Activated naive CD8-positive, alpha-beta T cell treated with anti-CD3 and anti-CD28 coated beads, Interleukin-2, amount 10 ng/mL, durations not matched to agents 7 days and 5 days (primary cell): ENCODE results near the gene HDAC4. TPM values are rescaled to one million over a fixed set of nuclear protein-coding genes. Genes with fewer than 3 reads are reported as not detected.
A peak's percentile ranks its signal among the peaks of the same experiment; 100 is the strongest.

Experiments
- ATAC-seq: fragments of 150-1000 bp; cut with Tn5 transposase; one replicate; pipeline ENCODE4 v1.10.0; 2021; ENCODE audit warnings: low read depth, moderate library complexity
- POLR2A ChIA-PET: fragments of 350-600 bp; sonication (Branson Sonifier 250); formaldehyde crosslinking; loops from one replicate; lab custom pipeline; 2021; ENCODE audit warnings: antibody characterized with exemption; lab: Charles Lee
- DNase-seq: peaks from one replicate; pipeline ENCODE4 v3.0.0; 2021
- H3K27ac Mint-ChIP-seq: one replicate; pipeline ENCODE4 v1.8.0; 2022; ENCODE audit warnings: mild to moderate bottlenecking, mixed read lengths
- H3K27me3 Mint-ChIP-seq: one replicate; pipeline ENCODE4 v1.8.0; 2022; ENCODE audit warnings: mild to moderate bottlenecking, moderate library complexity, mixed read lengths
- H3K36me3 Mint-ChIP-seq: one replicate; pipeline ENCODE4 v1.8.0; 2021; ENCODE audit warnings: mild to moderate bottlenecking, mixed read lengths
- H3K4me1 Mint-ChIP-seq: one replicate; pipeline ENCODE4 v1.8.0; 2021; ENCODE audit warnings: mixed read lengths
- H3K4me3 Mint-ChIP-seq: one replicate; pipeline ENCODE4 v1.8.0; 2022; ENCODE audit warnings: mild to moderate bottlenecking, moderate library complexity, mixed read lengths
- H3K9me3 Mint-ChIP-seq: one replicate; pipeline ENCODE4 v1.8.0; 2021; ENCODE audit warnings: mixed read lengths
- total RNA-seq, 2 experiments: library from RNA; stranded (reverse); gene quantifications; one replicate each; pipeline ENCODE4 v1.2.3, GENCODE V29; 2021

Gene HDAC4
- total RNA-seq, 2 experiments from 2014 or later, result 54.0 to 57.4 TPM

DNA sequence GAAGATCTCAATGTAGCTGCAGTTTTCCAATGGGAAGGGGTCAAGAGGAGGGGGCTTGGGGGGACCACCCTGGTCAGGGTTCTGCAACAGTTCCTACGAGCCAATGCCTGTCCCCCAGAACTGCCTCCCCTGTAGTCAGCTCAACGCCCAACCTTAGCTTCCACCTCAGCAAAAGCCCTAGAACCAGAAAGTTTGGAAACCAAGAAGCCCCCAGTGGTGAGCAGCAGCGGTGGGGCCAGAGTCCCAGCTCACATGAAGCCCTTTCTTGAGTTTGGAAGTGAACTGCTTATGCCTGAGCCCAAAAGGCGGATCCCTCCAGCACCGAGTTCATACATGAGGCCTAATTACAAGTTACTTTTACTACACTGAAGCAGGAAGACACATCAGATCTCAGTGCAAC, 162.4 kb downstream of the HDAC4 start:
- POLR2A ChIA-PET, result no interaction called here
- Mint-ChIP-seq H3K4me3 (no peak overlapping the region), H3K27me3 (no peaks in the 10 kb centered on the region), H3K4me1 (peaks cover 18% of the 10 kb centered on the region), H3K27ac (no peak overlapping the region), H3K9me3 (no peaks in the 10 kb centered on the region), H3K36me3 (peaks cover 15% of the 10 kb centered on the region)
- ATAC-seq, result no peak
- DNase-seq, result no peak

DNA sequence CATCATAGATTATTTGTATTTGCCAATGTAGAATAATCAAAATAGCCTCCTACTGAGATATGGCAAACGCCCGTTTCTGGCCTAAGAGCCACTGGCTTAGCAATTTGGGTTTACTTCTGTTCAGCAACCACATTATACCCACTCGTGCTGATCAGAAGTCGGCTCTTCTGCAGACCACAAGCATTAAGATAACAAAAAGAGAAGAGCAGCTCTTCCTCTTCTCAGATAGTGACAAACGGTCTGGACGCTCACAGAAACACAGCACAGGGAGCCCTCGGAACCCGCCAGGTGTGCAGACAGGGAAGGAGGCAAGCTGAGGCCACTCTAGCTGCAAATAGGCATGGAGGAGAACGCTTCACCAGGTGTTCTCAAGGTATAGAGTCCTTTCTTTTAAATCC, 164.0 kb downstream of the HDAC4 start:
- Mint-ChIP-seq H3K4me3 (no peak overlapping the region), H3K27ac (no peak overlapping the region), H3K4me1 (peaks cover 22% of the 10 kb centered on the region), H3K27me3 (no peaks in the 10 kb centered on the region), H3K36me3 (peaks cover 17% of the 10 kb centered on the region), H3K9me3 (no peaks in the 10 kb centered on the region)
- POLR2A ChIA-PET, result no interaction called here
- DNase-seq (no peak), ATAC-seq (no peak)

DNA sequence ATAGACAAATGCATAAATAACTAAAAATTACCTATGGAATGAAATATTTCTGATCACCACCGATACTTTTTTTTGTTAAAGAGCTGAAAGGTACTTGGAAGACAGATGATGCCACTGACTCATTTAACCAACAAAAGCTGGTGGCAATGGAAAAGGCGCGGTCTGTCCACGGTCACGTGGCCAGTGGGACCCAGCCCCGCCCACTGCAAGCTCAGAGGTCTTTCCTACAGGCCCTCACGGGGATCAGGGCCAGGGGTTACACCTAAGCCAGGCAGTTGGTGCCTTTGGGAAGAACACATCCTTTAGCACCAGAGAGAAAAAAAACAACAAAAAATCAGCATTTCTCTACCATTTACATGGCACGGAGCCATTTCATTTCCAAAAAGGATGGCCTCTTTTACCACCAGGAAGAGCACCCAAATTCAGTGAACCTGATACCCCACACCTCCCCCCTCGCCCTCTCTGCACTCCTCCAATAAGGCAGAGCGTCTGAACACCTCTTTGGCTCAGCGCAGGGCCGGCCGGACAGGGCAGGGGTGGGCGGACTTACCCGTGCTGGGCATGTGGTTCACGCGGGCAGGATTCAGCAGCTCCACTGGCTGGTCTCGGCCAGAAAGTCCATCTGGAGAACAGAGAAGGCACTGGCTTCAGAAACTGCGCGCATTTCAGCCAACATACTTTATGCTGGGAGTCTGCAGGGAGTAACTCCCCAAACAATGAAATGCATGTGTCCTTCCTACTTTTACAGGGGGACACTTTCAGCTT, 164.6 kb downstream of the HDAC4 start:
- Mint-ChIP-seq H3K4me1 (peaks cover 22% of the 10 kb centered on the region), H3K27ac (no peak overlapping the region), H3K4me3 (no peak overlapping the region), H3K27me3 (no peaks in the 10 kb centered on the region), H3K36me3 (peaks cover 15% of the 10 kb centered on the region), H3K9me3 (no peaks in the 10 kb centered on the region)
- ATAC-seq, result no peak
- POLR2A ChIA-PET, result interaction anchor here (1.3 kb wide), 1 partner anchor 24 kb away, joined by 3 read pairs; no protein-coding TSS in a partner anchor
- no peak for DNase-seq

DNA sequence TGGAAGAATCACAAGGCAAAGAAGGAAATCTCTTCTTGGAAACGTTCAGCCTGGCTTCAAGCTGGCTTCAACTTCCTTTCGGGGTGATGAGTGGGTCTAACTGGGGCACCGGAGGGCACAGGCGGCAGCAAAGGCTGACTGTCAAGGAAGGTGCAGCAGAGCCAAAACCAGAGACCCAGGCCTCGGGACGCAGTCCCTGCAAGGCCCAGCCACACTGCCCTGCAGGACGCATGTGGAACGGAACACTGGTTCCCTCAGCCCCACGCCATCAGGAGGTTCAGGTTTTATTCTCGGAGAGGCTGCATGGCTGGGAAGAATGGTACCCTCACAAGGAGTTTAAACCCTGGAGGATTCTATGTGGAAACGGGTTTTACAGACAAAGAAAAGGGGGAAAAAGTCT, 165.5 kb downstream of the HDAC4 start:
- POLR2A ChIA-PET, result interaction anchor here (1.3 kb wide), 1 partner anchor 25 kb away, joined by 3 read pairs; no protein-coding TSS in a partner anchor
- Mint-ChIP-seq H3K9me3 (no peaks in the 10 kb centered on the region), H3K27me3 (no peaks in the 10 kb centered on the region), H3K27ac (no peak overlapping the region), H3K4me3 (no peak overlapping the region), H3K4me1 (peaks cover 31% of the 10 kb centered on the region), H3K36me3 (peaks cover 17% of the 10 kb centered on the region)
- ATAC-seq, result no peak
- DNase-seq, result no peak

DNA sequence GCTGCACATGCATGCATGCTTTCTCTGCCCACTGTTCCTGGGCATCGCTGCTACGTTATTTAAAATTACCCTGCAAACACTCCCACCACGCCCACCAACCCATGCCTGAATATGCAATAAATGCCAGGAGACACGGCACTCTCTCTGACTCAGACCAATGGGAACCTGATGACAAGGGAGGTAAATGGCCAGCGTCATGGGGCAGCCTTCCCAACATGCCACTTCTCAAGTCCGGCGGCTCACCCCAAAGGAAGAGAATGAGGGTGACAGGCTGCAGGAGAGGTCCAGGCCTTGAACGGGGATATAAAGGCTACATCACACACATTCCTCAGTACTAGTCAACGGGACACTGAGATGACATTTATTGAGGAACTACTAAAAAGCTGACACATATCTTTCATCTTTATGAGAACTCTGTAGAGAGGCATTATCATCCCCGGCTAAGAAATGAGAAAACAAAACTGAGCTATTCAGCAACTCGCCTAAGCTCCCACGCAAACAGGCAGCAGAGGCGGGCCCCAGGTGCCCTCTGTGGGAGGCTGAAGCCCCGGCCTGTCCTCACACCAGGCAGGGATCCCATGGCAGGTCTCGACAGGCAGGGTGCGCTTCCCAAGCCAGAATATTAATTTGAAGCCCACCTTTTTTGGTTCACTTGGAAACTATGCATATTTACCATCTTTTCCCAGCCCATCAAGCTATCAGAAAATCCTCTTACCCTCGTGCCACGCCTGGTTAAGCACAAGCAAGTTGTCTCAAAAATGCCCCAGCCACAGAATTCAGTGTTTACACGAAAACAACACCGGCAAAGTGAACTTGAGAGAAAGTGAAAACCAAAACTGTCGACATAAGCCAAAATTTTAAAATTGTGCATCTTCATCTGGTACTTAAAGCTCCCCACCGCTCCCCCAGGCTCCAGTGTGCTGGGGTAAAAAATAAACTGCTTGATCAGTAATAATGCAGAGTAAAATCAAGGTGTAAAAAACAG, 166.3 kb downstream of the HDAC4 start:
- H3K4me1 Mint-ChIP-seq, result peaks cover 36% of the 10 kb centered on the region
- DNase-seq (no peak), ATAC-seq (no peak)
- no peaks in the 10 kb centered on the region for H3K9me3 Mint-ChIP-seq
- POLR2A ChIA-PET, result no interaction called here
- peaks cover 15% of the 10 kb centered on the region for H3K36me3 Mint-ChIP-seq
- H3K27ac Mint-ChIP-seq, result no peak overlapping the region
- no peak overlapping the region for H3K4me3 Mint-ChIP-seq
- no peaks in the 10 kb centered on the region for H3K27me3 Mint-ChIP-seq

DNA sequence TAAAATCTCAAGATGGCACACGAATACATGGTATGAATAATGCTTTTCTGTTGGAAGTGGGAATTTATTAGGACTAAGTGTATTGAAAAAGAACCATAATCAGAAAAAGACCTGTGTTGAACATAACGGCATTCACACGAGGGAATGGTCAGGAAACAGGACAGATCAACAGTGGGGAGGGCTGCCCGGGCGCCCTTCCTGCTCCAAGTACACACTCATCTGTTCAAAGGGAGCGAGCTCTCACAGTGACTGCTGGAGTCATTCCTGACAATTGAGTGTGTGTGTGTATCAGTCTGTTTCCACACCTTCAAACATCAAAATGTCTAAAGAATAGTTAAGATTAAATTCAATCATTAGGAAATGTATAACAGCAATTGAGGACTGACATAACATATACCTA, 167.2 kb downstream of the HDAC4 start:
- POLR2A ChIA-PET, result no interaction called here
- no peaks in the 10 kb centered on the region for H3K27me3 Mint-ChIP-seq
- H3K4me1 Mint-ChIP-seq, result peaks cover 37% of the 10 kb centered on the region
- H3K27ac Mint-ChIP-seq, result no peak overlapping the region
- no peak for DNase-seq
- H3K36me3 Mint-ChIP-seq, result peaks cover 15% of the 10 kb centered on the region
- ATAC-seq, result no peak
- H3K9me3 Mint-ChIP-seq, result no peaks in the 10 kb centered on the region
- H3K4me3 Mint-ChIP-seq, result no peak overlapping the region

DNA sequence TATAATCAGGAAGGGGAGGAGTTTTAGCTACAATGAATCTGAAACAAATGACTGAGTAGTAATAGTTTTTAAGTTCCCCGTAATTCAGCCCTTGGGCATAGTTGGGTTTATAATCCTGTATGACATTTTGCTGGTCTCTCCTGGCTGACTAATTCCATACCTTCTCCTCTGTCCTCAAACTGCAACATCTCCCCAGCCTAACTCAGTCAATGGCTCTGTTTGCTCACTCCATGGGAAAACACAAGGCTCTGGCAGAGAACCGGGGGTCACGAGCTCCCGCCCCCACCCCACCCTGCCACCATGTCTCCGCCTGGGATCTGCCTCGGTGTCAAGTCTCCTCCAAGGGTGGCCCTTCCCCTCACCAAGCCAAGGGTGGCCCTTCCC, 168.6 kb downstream of the HDAC4 start:
- DNase-seq (no peak), ATAC-seq (no peak)
- H3K4me3 Mint-ChIP-seq, result peak overlapping the region; percentile 70
- POLR2A ChIA-PET, result interaction anchor here (1.0 kb wide), 1 partner anchor 24 kb away, joined by 3 read pairs; no protein-coding TSS in a partner anchor
- H3K9me3 Mint-ChIP-seq, result no peaks in the 10 kb centered on the region
- H3K27ac Mint-ChIP-seq, result peak overlapping the region; percentile 95
- H3K4me1 Mint-ChIP-seq, result peaks cover 35% of the 10 kb centered on the region
- H3K27me3 Mint-ChIP-seq, result no peaks in the 10 kb centered on the region
- H3K36me3 Mint-ChIP-seq, result peaks cover 11% of the 10 kb centered on the region

DNA sequence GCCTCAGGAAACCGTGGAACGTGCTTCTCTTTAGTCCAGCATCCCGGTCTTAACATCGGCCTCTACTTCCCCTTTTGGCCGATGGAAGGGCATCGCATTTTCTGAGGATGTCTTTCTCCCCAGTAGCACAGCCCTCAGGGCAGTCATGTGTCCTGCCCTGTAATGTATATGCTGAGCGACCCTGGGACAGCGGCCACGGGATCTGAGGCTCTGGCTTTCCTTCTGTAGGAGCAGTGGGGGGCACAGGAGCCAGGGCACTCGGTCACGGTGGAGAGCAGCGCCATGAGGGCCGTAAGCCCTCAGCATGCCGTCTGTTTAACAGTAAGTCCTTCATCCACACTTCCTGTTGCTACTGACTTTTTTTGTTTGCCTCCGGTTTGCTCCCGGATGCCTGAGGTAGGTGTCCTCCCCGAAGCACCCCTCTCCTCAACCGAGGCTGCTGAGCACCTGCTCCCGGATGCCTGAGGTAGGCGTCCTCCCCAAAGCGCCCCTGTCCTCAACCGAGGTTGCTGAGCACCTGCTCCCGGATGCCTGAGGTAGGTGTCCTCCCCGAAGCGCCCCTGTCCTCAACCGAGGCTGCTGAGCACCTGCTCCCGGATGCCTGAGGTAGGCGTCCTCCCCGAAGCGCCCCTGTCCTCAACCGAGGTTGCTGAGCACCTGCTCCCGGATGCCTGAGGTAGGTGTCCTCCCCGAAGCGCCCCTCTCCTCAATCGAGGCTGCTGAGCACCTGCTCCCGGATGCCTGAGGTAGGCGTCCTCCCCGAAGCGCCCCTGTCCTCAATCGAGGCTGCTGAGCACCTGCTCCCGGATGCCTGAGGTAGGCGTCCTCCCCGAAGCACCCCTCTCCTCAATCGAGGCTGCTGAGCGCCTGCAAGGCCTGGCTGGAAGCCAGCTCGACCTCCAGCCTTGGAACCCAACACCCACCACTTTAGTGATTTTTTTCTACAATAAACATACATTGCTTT, 169.3 kb downstream of the HDAC4 start:
- Mint-ChIP-seq H3K4me1 (peaks cover 35% of the 10 kb centered on the region), H3K27ac (peak overlapping the region; percentile 95), H3K27me3 (no peaks in the 10 kb centered on the region), H3K36me3 (peaks cover 11% of the 10 kb centered on the region), H3K4me3 (peak overlapping the region; percentile 74), H3K9me3 (no peaks in the 10 kb centered on the region)
- DNase-seq, result peak; percentile 51
- POLR2A ChIA-PET, result interaction anchor here (0.8 to 1.0 kb wide), 2 partner anchors 36 to 88 kb away, joined by 3 to 4 read pairs; no protein-coding TSS in a partner anchor
- peak; percentile 66 for ATAC-seq

DNA sequence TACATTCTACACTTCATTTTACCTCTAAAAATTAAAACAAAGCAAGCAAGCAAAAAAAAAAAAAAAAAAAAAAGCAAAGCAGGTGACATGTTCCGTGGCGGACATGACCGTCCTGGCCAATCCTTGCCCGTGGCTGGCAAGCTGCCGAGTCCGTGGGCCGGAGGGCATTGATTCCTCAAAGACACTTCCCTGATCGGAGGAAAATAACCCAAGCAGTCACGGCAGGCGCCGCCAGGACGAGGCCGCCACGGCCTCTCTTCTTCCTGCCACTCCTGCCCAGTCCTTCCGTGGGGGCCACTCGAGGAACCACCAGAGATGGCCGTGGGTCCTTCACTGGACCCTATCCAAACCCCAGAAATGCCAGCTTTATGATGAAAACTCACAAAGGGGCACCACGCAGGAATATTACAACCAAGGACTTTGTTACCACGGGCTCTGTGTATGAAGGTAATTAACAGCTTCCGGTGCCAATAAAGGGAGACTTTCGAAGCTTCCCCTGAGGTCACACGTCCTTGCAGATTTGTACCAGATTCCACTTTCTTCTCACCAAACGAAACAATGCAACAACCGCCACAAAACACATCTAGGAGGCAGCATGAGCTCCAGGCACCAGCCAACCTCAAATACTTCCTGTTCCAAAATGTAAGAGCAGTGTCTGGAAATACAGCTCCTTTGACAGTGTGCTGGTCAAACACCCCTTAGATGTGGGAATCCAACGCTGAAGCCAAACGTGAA, 170.3 kb downstream of the HDAC4 start:
- ATAC-seq (peak; percentile 65), DNase-seq (no peak)
- Mint-ChIP-seq H3K9me3 (no peaks in the 10 kb centered on the region), H3K4me1 (peaks cover 44% of the 10 kb centered on the region), H3K36me3 (peaks cover 14% of the 10 kb centered on the region), H3K27ac (peak overlapping the region; percentile 95), H3K4me3 (peak overlapping the region; percentile 74), H3K27me3 (no peaks in the 10 kb centered on the region)
- POLR2A ChIA-PET, result interaction anchor here (0.7 to 1.0 kb wide), 5 partner anchors 14 to 87 kb away, joined by 3 to 6 read pairs (median 3); no protein-coding TSS in a partner anchor

DNA sequence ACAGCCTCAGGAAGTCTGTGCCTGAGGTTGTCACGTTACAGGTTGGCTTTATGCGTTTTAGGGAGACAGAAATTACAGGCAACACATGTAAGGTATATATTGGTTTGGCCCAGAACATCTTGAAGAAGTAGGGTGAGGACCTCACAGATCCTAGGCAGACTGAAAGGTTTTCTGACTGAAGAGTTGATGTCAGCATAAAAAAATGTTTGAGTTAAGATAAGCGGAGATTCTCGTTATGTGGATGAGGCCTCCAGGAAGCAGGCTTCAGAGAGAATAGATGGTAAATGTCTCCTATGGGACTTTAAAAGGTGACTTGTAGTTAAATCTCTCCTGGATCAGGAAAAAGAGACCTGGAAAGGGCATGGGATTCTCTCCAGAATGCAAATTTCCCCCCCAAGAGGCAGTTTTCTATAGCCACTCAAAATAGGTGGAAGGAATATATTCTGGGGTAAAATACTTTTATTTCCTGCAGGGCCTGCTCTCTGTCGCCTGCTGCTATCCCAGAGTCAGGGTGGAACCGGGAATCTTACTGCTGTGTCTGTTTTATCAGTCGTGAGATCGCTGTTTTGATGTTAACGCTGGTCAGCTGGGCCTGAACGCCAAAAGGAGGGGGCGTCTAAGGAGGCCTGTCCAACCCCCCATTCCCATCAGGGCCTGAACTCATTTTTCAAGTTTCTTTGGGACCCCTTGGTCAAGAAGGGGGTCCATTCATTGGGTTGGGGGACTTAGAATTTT, 171.1 kb downstream of the HDAC4 start:
- DNase-seq (no peak), ATAC-seq (no peak)
- Mint-ChIP-seq H3K9me3 (no peaks in the 10 kb centered on the region), H3K4me3 (no peak overlapping the region), H3K36me3 (peaks cover 10% of the 10 kb centered on the region), H3K4me1 (peaks cover 47% of the 10 kb centered on the region), H3K27me3 (no peaks in the 10 kb centered on the region), H3K27ac (no peak overlapping the region)
- POLR2A ChIA-PET, result no interaction called here

DNA sequence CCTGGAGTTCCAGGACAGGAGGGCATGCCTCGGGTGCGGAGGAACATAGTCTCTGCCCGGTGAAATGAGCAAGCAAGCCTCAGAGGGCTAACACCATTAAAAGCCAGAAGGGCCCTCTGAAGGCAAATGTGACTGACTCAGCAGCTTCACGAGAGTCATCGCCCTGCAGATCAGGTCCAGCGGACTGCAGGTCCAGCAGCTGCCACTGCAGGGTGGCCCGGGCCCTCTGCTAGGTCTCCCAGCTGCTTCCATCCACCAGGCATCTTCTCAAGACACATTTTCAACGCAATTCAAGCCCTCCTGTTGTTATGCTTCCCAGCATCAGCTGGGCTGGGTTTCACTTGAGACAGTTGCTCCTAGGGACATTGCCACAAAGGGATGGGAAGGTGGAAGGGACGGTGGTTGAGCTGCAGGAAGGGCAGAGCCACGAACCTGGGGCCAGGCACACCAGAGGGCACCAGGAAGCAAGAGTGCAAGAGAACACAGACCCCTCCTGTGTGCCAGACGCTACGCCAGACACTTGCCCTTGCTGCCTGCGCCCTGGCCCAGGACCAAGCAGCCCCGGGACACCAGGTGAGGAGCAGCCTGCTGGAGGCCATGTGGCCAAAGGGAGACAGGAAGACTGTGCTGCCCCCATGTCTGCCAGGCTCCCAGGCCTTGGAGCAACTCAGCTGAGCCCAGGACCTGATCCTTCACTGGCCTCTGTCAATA, 173.0 kb downstream of the HDAC4 start:
- POLR2A ChIA-PET, result interaction anchor here (1.0 kb wide), 1 partner anchor 31 kb away, joined by 3 read pairs; no protein-coding TSS in a partner anchor

More for the DNA sequence above, 173.0 kb downstream of the HDAC4 start:
- no peak overlapping the region for H3K4me3 Mint-ChIP-seq
- no peaks in the 10 kb centered on the region for H3K27me3 Mint-ChIP-seq
- no peaks in the 10 kb centered on the region for H3K9me3 Mint-ChIP-seq
- peaks cover 5% of the 10 kb centered on the region for H3K36me3 Mint-ChIP-seq
- DNase-seq (no peak), ATAC-seq (no peak)
- H3K27ac Mint-ChIP-seq, result no peak overlapping the region
- H3K4me1 Mint-ChIP-seq, result peaks cover 55% of the 10 kb centered on the region
